SH-SY5Y (cell line): ENCODE data around the gene ABCC4.

Experiments
- GATA2 ChIP-seq: IDR thresholded peaks from 2 replicates; pipeline ENCODE4 v1.6.1; 2011; ENCODE audit warnings: mild to moderate bottlenecking, low read depth, low read length
- GATA3 ChIP-seq: IDR thresholded peaks from 2 replicates; pipeline ENCODE4 v1.6.1; 2011; ENCODE audit warnings: low read depth, mild to moderate bottlenecking, low read length, moderate library complexity

GRCh38 chr13:95264225-95264624, 37.0 kb downstream of the ABCC4 start:
- TF ChIP-seq GATA2, result no peak
- no peak for TF ChIP-seq GATA3
